HUES6 (cell line): ENCODE measurements around the gene RPRM.

Experiments
- H3K27ac ChIP-seq: 2 replicates; pipeline ENCODE4 v1.7.0; 2013; ENCODE audit warnings: low read depth, mild to moderate bottlenecking, low read length, inconsistent platforms
- H3K27me3 ChIP-seq: 2 replicates; pipeline ENCODE4 v1.6.1; 2013; ENCODE audit warnings: low read length; ENCODE audit not compliant: control insufficient read depth, insufficient read depth
- H3K36me3 ChIP-seq: 2 replicates; pipeline ENCODE4 v1.6.1; 2013; ENCODE audit warnings: low read length; ENCODE audit not compliant: control insufficient read depth, insufficient read depth
- H3K4me1 ChIP-seq: 2 replicates; pipeline ENCODE4 v1.6.1; 2013; ENCODE audit warnings: low read length; ENCODE audit not compliant: control insufficient read depth, insufficient read depth
- H3K4me3 ChIP-seq: 2 replicates; pipeline ENCODE4 v1.5.1; 2013; ENCODE audit warnings: low read depth, low read length
- H3K9ac ChIP-seq: one replicate; pipeline ENCODE4 v1.6.1; 2013; ENCODE audit warnings: mild to moderate bottlenecking, low read length
- H3K9me3 ChIP-seq: 2 replicates; pipeline ENCODE4 v1.6.1; 2013; ENCODE audit warnings: low read depth, low read length; ENCODE audit not compliant: control insufficient read depth, insufficient read depth

Gene RPRM

GRCh38 chr2:153487448-153487847, 8.9 kb upstream of the RPRM start:
- Histone ChIP-seq H3K27ac (no peak overlapping the region), H3K27me3 (no peaks in the 10 kb centered on the region), H3K4me3 (no peak overlapping the region)

DNA sequence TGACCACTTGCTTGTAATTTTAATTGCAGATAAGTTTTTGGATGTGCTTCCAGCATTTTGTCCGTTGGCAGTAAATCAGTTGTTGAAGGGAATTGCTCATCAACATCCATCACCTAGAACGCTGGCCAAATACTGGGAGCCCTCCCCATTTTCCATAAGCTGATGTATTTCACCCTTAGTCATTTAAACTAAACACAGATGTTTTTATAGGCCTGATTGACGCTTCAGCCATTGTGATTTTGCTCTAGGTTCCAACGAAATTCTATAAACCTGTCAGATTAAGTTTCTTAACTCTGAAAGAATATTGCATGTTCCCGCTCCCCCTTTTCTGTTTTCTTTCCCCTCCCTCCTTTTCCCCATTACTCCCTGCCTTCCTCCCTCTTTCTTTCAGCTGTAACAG, 1.0 kb upstream of the RPRM start:
- H3K4me3 ChIP-seq, result peak overlapping the region; percentile 89
- no peaks in the 10 kb centered on the region for H3K9me3 ChIP-seq
- peak overlapping the region; percentile 96 for H3K9ac ChIP-seq
- H3K36me3 ChIP-seq, result no peaks in the 10 kb centered on the region
- peak overlapping the region; percentile 14; the same call in 1 of the 2 replicates for H3K27ac ChIP-seq
- H3K4me1 ChIP-seq, result peaks cover 35% of the 10 kb centered on the region
- peaks cover 3% of the 10 kb centered on the region; the same call in 1 of the 2 replicates for H3K27me3 ChIP-seq

More at GRCh38 chr2:153487448-153487847, 8.9 kb upstream of the RPRM start:
- Histone ChIP-seq H3K4me1 (peaks cover 32% of the 10 kb centered on the region), H3K9me3 (no peaks in the 10 kb centered on the region), H3K9ac (no peak overlapping the region), H3K36me3 (no peaks in the 10 kb centered on the region)

DNA sequence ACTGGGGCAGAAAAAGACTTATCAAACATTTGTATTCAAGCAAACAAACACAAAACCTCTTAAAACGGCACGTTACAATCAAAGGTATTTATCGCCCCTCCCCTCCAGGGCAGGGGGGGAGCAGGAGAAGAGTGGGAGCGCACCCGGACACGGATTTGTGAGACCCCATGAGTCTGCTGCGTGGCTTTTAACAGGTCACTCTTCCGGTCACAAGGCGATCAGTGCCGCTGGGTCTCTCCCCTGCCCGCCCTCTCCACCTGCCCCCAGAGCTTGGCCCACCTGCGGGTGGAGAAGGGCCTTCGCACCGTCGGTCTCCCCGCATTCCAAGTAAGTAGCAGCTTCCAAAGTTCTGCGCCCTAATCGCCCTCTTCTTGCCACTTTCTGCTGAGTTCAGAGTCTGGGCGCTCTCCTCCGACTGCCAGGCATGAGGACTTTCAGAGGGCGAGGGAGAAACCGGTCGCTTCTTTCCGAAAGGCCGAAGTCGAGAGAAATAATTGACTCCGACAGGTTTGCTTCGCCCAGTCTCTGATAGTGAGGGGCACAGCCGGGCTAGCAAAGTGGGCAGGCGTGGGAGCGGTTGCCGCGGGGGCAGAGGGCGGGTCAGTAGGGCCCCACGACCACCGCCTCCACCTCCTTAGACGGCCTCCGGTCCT, 800 bp downstream of the RPRM start:
- H3K36me3 ChIP-seq, result no peaks in the 10 kb centered on the region
- peak overlapping the region; percentile 61; the same call in 1 of the 2 replicates for H3K27ac ChIP-seq
- no peaks in the 10 kb centered on the region for H3K9me3 ChIP-seq
- peaks cover 48% of the 10 kb centered on the region for H3K4me1 ChIP-seq
- H3K9ac ChIP-seq, result peak overlapping the region; percentile 96
- H3K27me3 ChIP-seq, result peaks cover 3% of the 10 kb centered on the region; the same call in 1 of the 2 replicates
- peak overlapping the region; percentile 89 for H3K4me3 ChIP-seq

DNA sequence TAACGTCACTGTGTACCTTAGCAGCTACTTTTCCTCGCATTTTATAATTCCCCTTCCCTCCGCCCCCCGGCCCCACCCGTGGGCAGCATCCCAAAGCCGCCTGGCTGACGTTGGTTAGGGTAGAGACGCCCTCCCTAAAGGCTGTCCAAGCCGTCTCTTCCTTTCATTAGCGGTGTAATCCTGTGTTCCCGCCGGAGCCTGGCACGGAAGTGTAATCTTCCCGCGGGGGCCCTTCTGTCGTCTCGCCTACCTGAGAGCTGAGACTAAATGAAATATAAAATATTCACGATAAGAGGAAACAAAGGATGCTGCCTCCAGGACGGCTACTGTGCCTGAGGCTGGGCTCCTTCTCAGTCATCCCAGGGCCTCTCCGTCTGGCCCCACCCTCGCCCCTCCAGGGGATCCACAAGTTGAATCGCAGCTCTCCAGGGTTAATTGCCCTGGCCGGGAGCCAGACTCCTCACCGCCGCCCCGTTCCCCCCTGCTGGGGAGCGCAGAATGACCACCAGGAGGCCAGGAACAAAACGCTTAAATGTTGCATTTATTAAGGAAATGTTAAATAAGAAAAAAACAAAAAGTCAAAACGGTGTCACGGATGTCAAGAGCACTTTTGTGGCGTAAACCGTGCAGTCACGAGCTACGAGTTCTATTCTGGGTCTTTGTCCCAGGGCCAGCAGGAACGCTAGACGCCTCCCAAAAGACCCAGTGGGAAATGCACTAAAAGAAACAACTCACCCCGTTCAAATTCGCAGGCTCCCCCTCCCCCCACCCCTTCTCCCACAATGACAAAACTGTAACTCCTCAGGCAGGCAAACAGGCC, 1.5 kb downstream of the RPRM start:
- no peaks in the 10 kb centered on the region for H3K9me3 ChIP-seq
- no peaks in the 10 kb centered on the region for H3K36me3 ChIP-seq
- H3K4me3 ChIP-seq, result peak overlapping the region; percentile 89
- H3K27me3 ChIP-seq, result peaks cover 3% of the 10 kb centered on the region; the same call in 1 of the 2 replicates
- H3K9ac ChIP-seq, result peak overlapping the region; percentile 96
- peaks cover 45% of the 10 kb centered on the region for H3K4me1 ChIP-seq
- peak overlapping the region; percentile 61; the same call in 1 of the 2 replicates for H3K27ac ChIP-seq

DNA sequence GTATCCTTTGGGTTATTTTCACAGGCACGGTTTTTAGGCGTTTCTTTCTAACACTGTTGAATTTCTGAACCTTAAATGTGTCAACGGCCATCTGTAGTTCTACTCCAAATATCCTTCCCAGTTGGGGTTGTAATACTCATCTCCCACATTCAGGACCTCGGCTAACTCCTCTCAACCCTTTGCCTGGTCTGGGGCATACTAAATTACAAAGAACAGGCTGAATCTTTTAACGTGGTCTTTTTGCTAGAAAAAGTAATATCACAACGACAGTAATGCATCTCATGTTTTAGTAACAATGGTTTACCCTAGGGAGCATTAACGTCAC, 2.1 kb downstream of the RPRM start:
- H3K9ac ChIP-seq, result peak overlapping the region; percentile 96
- no peaks in the 10 kb centered on the region for H3K36me3 ChIP-seq
- H3K4me3 ChIP-seq, result peak overlapping the region; percentile 89
- peaks cover 47% of the 10 kb centered on the region for H3K4me1 ChIP-seq
- H3K9me3 ChIP-seq, result no peaks in the 10 kb centered on the region
- peak overlapping the region; percentile 61; the same call in 1 of the 2 replicates for H3K27ac ChIP-seq
- H3K27me3 ChIP-seq, result peaks cover 3% of the 10 kb centered on the region; the same call in 1 of the 2 replicates

DNA sequence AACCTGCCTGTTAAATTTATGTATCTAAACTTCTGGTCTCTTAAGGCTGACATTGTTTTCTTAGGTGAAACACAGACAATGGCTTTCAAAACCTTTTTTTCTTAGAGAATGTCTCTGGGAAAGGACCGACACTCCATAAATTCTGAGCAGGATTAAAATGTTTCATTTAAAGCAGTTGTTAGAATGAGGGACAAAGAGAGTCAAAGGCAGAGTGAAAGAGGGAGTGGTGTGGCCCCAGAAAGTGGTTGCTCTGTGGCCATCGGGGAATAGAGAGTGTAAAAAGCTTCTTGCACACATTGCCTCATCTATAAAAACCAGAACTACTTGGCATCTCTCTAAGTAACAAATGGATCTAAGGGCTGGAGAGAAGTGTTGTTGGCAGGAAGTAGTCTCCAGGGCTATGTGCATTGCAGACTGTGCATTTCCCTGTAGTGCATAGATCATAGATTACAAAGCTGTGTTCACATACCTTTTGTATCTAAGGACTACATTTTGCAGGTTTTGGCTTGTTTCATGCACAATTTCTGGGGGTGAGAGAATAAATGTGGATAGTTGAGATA, 3.6 kb downstream of the RPRM start:
- Histone ChIP-seq H3K27ac (no peak overlapping the region), H3K9me3 (no peaks in the 10 kb centered on the region), H3K36me3 (no peaks in the 10 kb centered on the region), H3K4me1 (peaks cover 42% of the 10 kb centered on the region), H3K4me3 (peak overlapping the region; percentile 89; the same call in 1 of the 2 replicates), H3K27me3 (peaks cover 3% of the 10 kb centered on the region; the same call in 1 of the 2 replicates), H3K9ac (peak overlapping the region; percentile 96)

GRCh38 chr2:153474407-153474806, 4.2 kb downstream of the RPRM start:
- H3K9ac ChIP-seq, result no peak overlapping the region
- peaks cover 38% of the 10 kb centered on the region for H3K4me1 ChIP-seq
- no peak overlapping the region for H3K27ac ChIP-seq
- H3K36me3 ChIP-seq, result no peaks in the 10 kb centered on the region
- H3K27me3 ChIP-seq, result peaks cover 3% of the 10 kb centered on the region; the same call in 1 of the 2 replicates
- no peak overlapping the region for H3K4me3 ChIP-seq
- H3K9me3 ChIP-seq, result no peaks in the 10 kb centered on the region

DNA sequence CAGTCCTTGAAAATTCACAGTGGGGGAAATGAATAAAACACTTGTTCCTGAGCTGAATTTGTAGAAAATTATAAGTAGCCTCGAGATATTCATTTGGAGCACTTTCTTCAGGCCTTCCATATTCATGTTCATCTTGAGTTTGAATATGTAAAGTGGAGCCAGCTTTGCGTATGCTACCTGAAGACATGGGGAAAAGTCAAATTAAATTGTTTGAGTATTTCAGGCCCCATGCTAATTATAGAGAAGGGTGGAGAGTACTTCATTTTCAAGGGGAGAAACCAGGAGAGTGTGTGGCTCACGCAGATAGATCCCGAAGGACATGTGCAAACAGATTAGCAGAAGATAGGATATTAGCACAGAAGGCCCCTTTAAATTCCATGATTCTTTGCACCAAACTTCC, 7.7 kb downstream of the RPRM start:
- Histone ChIP-seq H3K9me3 (no peaks in the 10 kb centered on the region), H3K9ac (no peak overlapping the region), H3K27me3 (no peaks in the 10 kb centered on the region), H3K27ac (no peak overlapping the region), H3K36me3 (no peaks in the 10 kb centered on the region), H3K4me1 (peaks cover 40% of the 10 kb centered on the region), H3K4me3 (no peak overlapping the region)

DNA sequence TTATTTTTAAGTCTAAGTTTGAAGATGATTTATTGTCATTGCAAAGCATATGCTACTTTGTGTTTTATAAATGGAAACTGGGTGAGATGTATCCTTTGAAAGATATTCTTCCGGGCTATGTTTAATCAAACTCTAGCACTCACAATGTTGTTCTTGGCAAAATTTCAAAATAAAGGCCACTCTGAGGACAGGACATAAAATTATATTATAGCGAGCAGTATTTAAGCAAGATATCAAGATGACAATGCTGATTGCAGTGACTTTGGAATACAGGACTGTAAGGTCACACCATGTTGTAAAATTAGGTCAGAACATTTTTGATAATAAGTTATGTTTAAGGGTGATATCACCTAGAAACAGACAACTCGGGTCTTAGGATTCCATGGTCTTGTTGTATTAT, 14.2 kb downstream of the RPRM start:
- no peak overlapping the region for H3K9ac ChIP-seq
- H3K4me3 ChIP-seq, result no peak overlapping the region
- no peaks in the 10 kb centered on the region for H3K27me3 ChIP-seq
- peaks cover 17% of the 10 kb centered on the region for H3K4me1 ChIP-seq
- no peaks in the 10 kb centered on the region for H3K36me3 ChIP-seq
- no peaks in the 10 kb centered on the region for H3K9me3 ChIP-seq
- no peak overlapping the region for H3K27ac ChIP-seq

GRCh38 chr2:153462338-153462859, 16.2 kb downstream of the RPRM start:
- Histone ChIP-seq H3K9me3 (no peaks in the 10 kb centered on the region), H3K27me3 (no peaks in the 10 kb centered on the region), H3K9ac (no peak overlapping the region), H3K4me1 (peaks cover 26% of the 10 kb centered on the region), H3K36me3 (no peaks in the 10 kb centered on the region), H3K4me3 (no peak overlapping the region), H3K27ac (no peak overlapping the region)

GRCh38 chr2:153461453-153461852, 17.1 kb downstream of the RPRM start:
- H3K4me1 ChIP-seq, result peaks cover 26% of the 10 kb centered on the region
- no peak overlapping the region for H3K27ac ChIP-seq
- no peak overlapping the region for H3K9ac ChIP-seq
- no peaks in the 10 kb centered on the region for H3K9me3 ChIP-seq
- no peak overlapping the region for H3K4me3 ChIP-seq
- H3K36me3 ChIP-seq, result no peaks in the 10 kb centered on the region
- no peaks in the 10 kb centered on the region for H3K27me3 ChIP-seq
